Gastrocnemius medialis (tissue), 4 donors: ENCODE data around the gene HLCS. TPM values are rescaled to one million over a fixed set of nuclear protein-coding genes. Genes with fewer than 3 reads are reported as not detected.
A peak's percentile ranks its signal among the peaks of the same experiment; 100 is the strongest.

Experiments used
- ATAC-seq, 2 donors: fragments of 150-250 bp; one replicate each; pipeline ENCODE4 v1.9.1; 2016
- DNase-seq, 2 donors: peaks; one replicate each; pipeline ENCODE4 v3.0.0-alpha.2; 2019
- H3K27ac ChIP-seq, 4 donors: fragments of 200-600 bp; sonication (generic); 1 replicate in 1 of 4; 2 replicates in 3 of 4; pipeline ENCODE4 v1.5.1; 2016 to 2018; ENCODE audit warnings: mild to moderate bottlenecking in 2 of 4, moderate library complexity in 1 of 4
- H3K27me3 ChIP-seq, 3 donors: fragments of 200-600 bp; sonication (generic) in 2 of 3; 1 replicate in 1 of 3; 2 replicates in 2 of 3; pipeline versions ENCODE4 v1.5.1 to v1.6.0; 2016 to 2019; ENCODE audit warnings: mild to moderate bottlenecking in 1 of 3, moderate library complexity in 1 of 3
- H3K36me3 ChIP-seq, 2 donors: fragments of 200-600 bp; sonication (generic) in 1 of 2; one replicate each; pipeline ENCODE4 v1.5.1; 2017 to 2018
- H3K4me1 ChIP-seq, 2 donors: fragments of 200-600 bp; sonication (generic) in 1 of 2; one replicate each; pipeline ENCODE4 v1.5.1; 2016 to 2017; ENCODE audit warnings: mild to moderate bottlenecking in 2 of 2
- H3K4me3 ChIP-seq, 4 donors: fragments of 200-600 bp; sonication (generic) in 3 of 4; 1 replicate in 1 of 4; 2 replicates in 3 of 4; pipeline ENCODE4 v1.5.1; 2016 to 2019; ENCODE audit warnings: mild to moderate bottlenecking in 2 of 4
- H3K9me3 ChIP-seq, 3 donors: fragments of 200-600 bp; sonication (generic) in 2 of 3; 1 replicate in 1 of 3; 2 replicates in 2 of 3; pipeline ENCODE4 v1.5.1; 2016 to 2019
- CTCF ChIP-seq, 5 experiments: fragments of 450-650 bp in 3 of 5; fragments of 200-600 bp in 2 of 5; sonication (generic) in 2 of 5; IDR thresholded peaks in 4 of 5; conservative IDR thresholded peaks in 1 of 5; 1 replicate in 4 of 5; 2 replicates in 1 of 5; pipeline ENCODE4 v1.5.1; 2016 to 2019; ENCODE audit warnings: antibody characterized with exemption in 5 of 5, mild to moderate bottlenecking in 3 of 5, moderate library complexity in 3 of 5
- POLR2A ChIP-seq, 2 donors: fragments of 450-650 bp; IDR thresholded peaks; one replicate each; pipeline ENCODE4 v1.6.1; 2017; ENCODE audit warnings: antibody characterized with exemption in 2 of 2, mild to moderate bottlenecking in 2 of 2, moderate library complexity in 2 of 2
- in situ Hi-C, 4 donors: fragments of 200-750 bp; cut with MboI; loops; one replicate each; pipeline versions ENCODE4 v1.15.0 to v1.8.0; 2017; ENCODE audit warnings: low sequenced_read_pairs in 4 of 4
- intact Hi-C: fragments of 100-400 bp; cut with DNase I; formaldehyde crosslinking; loops from one replicate; pipeline ENCODE4 v1.15.1; 2023; ENCODE audit warnings: low total_unique reads
- total RNA-seq, 4 donors: library from RNA; depleted of rRNA; stranded (reverse); fragments of >200 nt; gene quantifications; one replicate each; pipeline versions ENCODE4 v1.1.0 to v1.2.3, GENCODE V29; 2016

Gene HLCS
- total RNA-seq, 4 donors from 2014 or later, result 10.6 to 18.4 (median 15.4) TPM

DNA sequence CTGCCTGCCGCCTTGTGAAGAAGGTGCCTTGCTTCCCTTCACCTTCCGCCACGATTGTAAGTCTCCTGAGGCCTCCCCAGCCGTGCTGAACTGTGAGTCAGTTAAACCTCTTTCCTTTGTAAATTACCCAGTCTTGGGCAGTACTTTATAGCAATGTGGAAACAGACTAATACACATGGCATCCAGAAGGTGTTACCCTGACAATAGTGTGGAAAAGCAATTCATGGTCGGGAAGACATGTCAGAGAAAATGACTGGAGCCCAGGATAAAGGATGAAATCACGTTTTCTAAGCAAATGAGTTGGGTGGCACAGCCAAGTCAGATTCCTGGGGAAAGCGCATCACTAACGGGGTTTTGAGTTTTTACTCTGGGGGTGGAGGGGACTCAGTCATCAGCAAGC lies 76.4 kb downstream of the HLCS start:
- intact Hi-C loops (no loop called here), in situ Hi-C loops (no loop called here)
- ATAC-seq (no peak), DNase-seq (no peak)
- H3K4me3 ChIP-seq, result no peak overlapping the region
- H3K27me3 ChIP-seq, result no peaks in the 10 kb centered on the region
- H3K9me3 ChIP-seq, result no peaks in the 10 kb centered on the region
- peaks cover 7 to 8% of the 10 kb centered on the region in 2 donors for H3K4me1 ChIP-seq
- H3K27ac ChIP-seq, result peak overlapping the region; percentile 14 to 58 (median 54)
- H3K36me3 ChIP-seq, result no peaks in the 10 kb centered on the region
- TF ChIP-seq CTCF (IDR thresholded peaks at IDR 0.05 in 4 of 5, conservative IDR thresholded peaks at IDR 0.05 in 1 of 5), result no peak

- no peaks in the 10 kb centered on the region for H3K9me3 ChIP-seq
- intact Hi-C loops (no loop called here), in situ Hi-C loops (no loop called here)
- H3K27me3 ChIP-seq, result no peaks in the 10 kb centered on the region
- peak overlapping the region; percentile 14 to 58 (median 54) for H3K27ac ChIP-seq
- H3K36me3 ChIP-seq, result no peaks in the 10 kb centered on the region
- H3K4me3 ChIP-seq, result no peak overlapping the region
- TF ChIP-seq CTCF (IDR thresholded peaks at IDR 0.05 in 4 of 5, conservative IDR thresholded peaks at IDR 0.05 in 1 of 5), result no peak
- TF ChIP-seq POLR2A (IDR thresholded peaks at IDR 0.05), result no peak
- ATAC-seq, result peak; percentile 56 to 80
- peaks cover 7 to 8% of the 10 kb centered on the region in 2 donors for H3K4me1 ChIP-seq
- DNase-seq, result no peak
Observed at GRCh38 chr21:36889401-36889800, 77.1 kb downstream of the HLCS start.

GRCh38 chr21:36888466-36888865 lies 78.0 kb downstream of the HLCS start:
- H3K9me3 ChIP-seq, result no peaks in the 10 kb centered on the region
- intact Hi-C loops, result no loop called here
- no peaks in the 10 kb centered on the region for H3K27me3 ChIP-seq
- in situ Hi-C loops, result no loop called here
- H3K27ac ChIP-seq, result peak overlapping the region in 1 of 4 donors; percentile 29
- H3K4me3 ChIP-seq, result no peak overlapping the region
- no peak for DNase-seq
- ATAC-seq, result no peak
- H3K36me3 ChIP-seq, result no peaks in the 10 kb centered on the region
- TF ChIP-seq CTCF (IDR thresholded peaks at IDR 0.05 in 4 of 5, conservative IDR thresholded peaks at IDR 0.05 in 1 of 5) (no peak), POLR2A (IDR thresholded peaks at IDR 0.05) (no peak)
- H3K4me1 ChIP-seq, result peaks cover 7 to 8% of the 10 kb centered on the region in 2 donors

DNA sequence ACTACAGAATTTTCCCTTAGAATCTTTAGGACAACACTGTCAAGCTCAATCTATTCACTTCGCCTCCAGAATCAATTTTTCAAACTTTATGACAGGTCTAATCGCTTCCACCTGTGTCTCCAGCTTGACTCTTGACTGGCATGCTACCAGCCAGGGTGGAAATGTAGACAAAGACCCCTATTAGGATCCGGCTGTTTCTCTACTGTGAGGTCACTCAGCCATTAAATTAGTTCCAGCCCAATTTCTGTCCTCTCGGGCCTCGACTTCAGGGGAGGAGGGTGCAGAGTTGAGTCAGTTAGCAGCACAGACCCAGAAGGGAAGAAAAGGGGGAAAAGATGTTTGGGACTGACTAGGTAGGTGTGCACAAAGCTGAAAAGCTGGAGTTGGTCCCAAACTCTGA lies 78.5 kb downstream of the HLCS start:
- no peaks in the 10 kb centered on the region for H3K27me3 ChIP-seq
- no peak overlapping the region for H3K4me3 ChIP-seq
- H3K36me3 ChIP-seq, result no peaks in the 10 kb centered on the region
- no peak for DNase-seq
- ATAC-seq, result no peak
- intact Hi-C loops, result no loop called here
- in situ Hi-C loops, result no loop called here
- H3K27ac ChIP-seq, result no peak overlapping the region
- H3K9me3 ChIP-seq, result no peaks in the 10 kb centered on the region
- peaks cover 7 to 8% of the 10 kb centered on the region in 2 donors for H3K4me1 ChIP-seq
- TF ChIP-seq CTCF (IDR thresholded peaks at IDR 0.05 in 4 of 5, conservative IDR thresholded peaks at IDR 0.05 in 1 of 5) (no peak), POLR2A (IDR thresholded peaks at IDR 0.05) (no peak)
